ENCODE data around the gene CDR2L. TPM values are rescaled to one million over a fixed set of nuclear protein-coding genes. Genes with fewer than 3 reads are reported as not detected.

The CDR2L gene
- total RNA-seq: not detected in 2 replicates

- peaks cover 12% of the 10 kb centered on the region for H3K4me1 Mint-ChIP-seq
- H3K27me3 Mint-ChIP-seq: peaks cover 4% of the 10 kb centered on the region
- ATAC-seq (ENCODE audit: low read depth): peak; percentile 98
- peak within 1 kb of the TSS; percentile 64 for H3K27ac Mint-ChIP-seq
- CTCF ChIA-PET: interaction anchor here (0.7 to 2.0 kb wide), 6 partner anchors 15 to 194 kb away, joined by 3 to 9 read pairs (median 3); partner anchors contain the start of genes HID1, MRPL58 and NT5C
- H3K9me3 Mint-ChIP-seq: no peaks in the 10 kb centered on the region
- H3K4me3 Mint-ChIP-seq: peak within 1 kb of the TSS; percentile 81
- intact Hi-C loops (cut with micrococcal nuclease): loop anchor here (1.0 to 2.0 kb wide), 4 partner anchors 15 to 59 kb away; partner anchors contain the start of genes ATP5PD, HID1, KCTD2 and MRPL58
- no peak for TF ChIP-seq CTCF (IDR thresholded peaks at IDR 0.05)
- H3K36me3 Mint-ChIP-seq (ENCODE audit: low read depth): no peaks in the 10 kb centered on the region
- DNase-seq: peak; percentile 95
- POLR2A ChIA-PET: interaction anchor here (0.5 to 2.9 kb wide), 6 partner anchors 15 to 302 kb away, joined by 3 to 23 read pairs (median 4); partner anchors contain the start of genes HID1, MRPL58 and SLC25A19
These were observed at the start of gene CDR2L for GRCh38 chr17:74987418-74987908. Gene CDR2L (plus strand): TSS chr17:74987632. CDS start chr17:74988044, 412 bp downstream.

GRCh38 chr17:74938194-74938950 lies 49.1 kb upstream of the CDR2L start:
- no peak for DNase-seq
- Mint-ChIP-seq H3K27me3 (peaks cover 52% of the 10 kb centered on the region), H3K27ac (no peak overlapping the region), H3K4me1 (no peaks in the 10 kb centered on the region), H3K9me3 (no peaks in the 10 kb centered on the region), H3K36me3 (ENCODE audit: low read depth) (no peaks in the 10 kb centered on the region), H3K4me3 (no peak overlapping the region)
- no peak for ATAC-seq (ENCODE audit: low read depth)
- ChIA-PET CTCF (no interaction called here), POLR2A (no interaction called here)
- intact Hi-C loops (cut with micrococcal nuclease): loop anchor here (5.0 kb wide), 1 partner anchor 36 kb away; no protein-coding TSS in a partner anchor
- TF ChIP-seq CTCF (IDR thresholded peaks at IDR 0.05): no peak

- DNase-seq: no peak
- no peaks in the 10 kb centered on the region for H3K36me3 Mint-ChIP-seq (ENCODE audit: low read depth)
- intact Hi-C loops (cut with micrococcal nuclease): loop anchor here (5.0 kb wide), 1 partner anchor 37 kb away; no protein-coding TSS in a partner anchor
- TF ChIP-seq CTCF (IDR thresholded peaks at IDR 0.05): no peak
- ChIA-PET CTCF (no interaction called here), POLR2A (no interaction called here)
- H3K4me1 Mint-ChIP-seq: no peaks in the 10 kb centered on the region
- H3K9me3 Mint-ChIP-seq: no peaks in the 10 kb centered on the region
- no peak for ATAC-seq (ENCODE audit: low read depth)
- H3K27ac Mint-ChIP-seq: no peak overlapping the region
- H3K4me3 Mint-ChIP-seq: no peak overlapping the region
- H3K27me3 Mint-ChIP-seq: peaks cover 56% of the 10 kb centered on the region
These were observed 47.9 kb upstream of the CDR2L start for GRCh38 chr17:74939534-74939933.

GRCh38 chr17:74941128-74941725 lies 46.2 kb upstream of the CDR2L start:
- ATAC-seq (ENCODE audit: low read depth): no peak
- intact Hi-C loops (cut with micrococcal nuclease): no loop called here
- H3K4me1 Mint-ChIP-seq: no peaks in the 10 kb centered on the region
- H3K9me3 Mint-ChIP-seq: no peaks in the 10 kb centered on the region
- H3K27ac Mint-ChIP-seq: no peak overlapping the region
- DNase-seq: no peak
- peaks cover 54% of the 10 kb centered on the region for H3K27me3 Mint-ChIP-seq
- TF ChIP-seq CTCF (IDR thresholded peaks at IDR 0.05): no peak
- CTCF ChIA-PET: no interaction called here
- H3K36me3 Mint-ChIP-seq (ENCODE audit: low read depth): no peaks in the 10 kb centered on the region
- POLR2A ChIA-PET: no interaction called here
- no peak overlapping the region for H3K4me3 Mint-ChIP-seq

All from activated B cell treated with CpG ODN at 0.5 μM for 24 hours (primary cell).